Measurements from ENCODE around the gene PRDM11. TPM values are rescaled to one million over a fixed set of nuclear protein-coding genes. Genes with fewer than 3 reads are reported as not detected.

Gene PRDM11
- total and polyA plus RNA-seq, 2 donors from 2014 or later: 2.9 to 22.5 TPM

DNA sequence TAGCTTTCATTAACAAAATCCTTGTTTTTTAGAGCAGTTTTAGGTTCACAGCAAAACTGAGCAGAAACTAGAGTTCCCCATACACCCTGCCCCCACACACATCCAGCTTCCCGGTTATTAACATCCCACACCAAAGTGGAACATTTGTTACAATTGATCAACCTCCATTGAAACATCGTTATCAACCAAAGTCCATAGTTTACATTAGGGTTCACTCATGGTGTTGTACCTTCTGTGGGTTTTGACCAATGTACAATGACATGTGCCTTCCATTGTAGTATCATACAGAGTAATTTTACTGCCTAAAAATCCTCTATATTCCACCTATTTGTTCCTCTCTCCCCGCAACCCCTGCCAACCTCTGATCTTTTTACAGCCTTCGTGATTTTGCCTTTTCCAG lies 28.5 kb downstream of the PRDM11 start:
- Histone ChIP-seq H3K27ac (ENCODE audit: low read depth in 2 of 2, low read length in 2 of 2) (no peak overlapping the region), H3K36me3 (ENCODE audit: control insufficient read depth in 2 of 3, insufficient read depth in 3 of 3, low read length in 3 of 3) (no peaks in the 10 kb centered on the region), H3K9me3 (ENCODE audit: control insufficient read depth in 2 of 3, insufficient read depth in 1 of 3, low read length in 3 of 3) (no peaks in the 10 kb centered on the region), H3K4me3 (ENCODE audit: low read length in 3 of 3) (no peak overlapping the region), H3K27me3 (ENCODE audit: control insufficient read depth, insufficient read depth, low read length) (no peaks in the 10 kb centered on the region), H3K4me1 (ENCODE audit: control insufficient read depth in 2 of 3, insufficient read depth in 2 of 3, low read depth in 1 of 3, low read length in 3 of 3) (peaks cover 0 to 9% (median 3%) of the 10 kb centered on the region in 3 donors), H3K9ac (ENCODE audit: low read length in 3 of 3) (no peak overlapping the region)
- no peak for DNase-seq
- intact Hi-C loops (cut with DNase I): no loop called here
- TF ChIP-seq, protein P1, sequence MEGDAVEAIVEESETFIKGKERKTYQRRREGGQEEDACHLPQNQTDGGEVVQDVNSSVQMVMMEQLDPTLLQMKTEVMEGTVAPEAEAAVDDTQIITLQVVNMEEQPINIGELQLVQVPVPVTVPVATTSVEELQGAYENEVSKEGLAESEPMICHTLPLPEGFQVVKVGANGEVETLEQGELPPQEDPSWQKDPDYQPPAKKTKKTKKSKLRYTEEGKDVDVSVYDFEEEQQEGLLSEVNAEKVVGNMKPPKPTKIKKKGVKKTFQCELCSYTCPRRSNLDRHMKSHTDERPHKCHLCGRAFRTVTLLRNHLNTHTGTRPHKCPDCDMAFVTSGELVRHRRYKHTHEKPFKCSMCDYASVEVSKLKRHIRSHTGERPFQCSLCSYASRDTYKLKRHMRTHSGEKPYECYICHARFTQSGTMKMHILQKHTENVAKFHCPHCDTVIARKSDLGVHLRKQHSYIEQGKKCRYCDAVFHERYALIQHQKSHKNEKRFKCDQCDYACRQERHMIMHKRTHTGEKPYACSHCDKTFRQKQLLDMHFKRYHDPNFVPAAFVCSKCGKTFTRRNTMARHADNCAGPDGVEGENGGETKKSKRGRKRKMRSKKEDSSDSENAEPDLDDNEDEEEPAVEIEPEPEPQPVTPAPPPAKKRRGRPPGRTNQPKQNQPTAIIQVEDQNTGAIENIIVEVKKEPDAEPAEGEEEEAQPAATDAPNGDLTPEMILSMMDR (IDR thresholded peaks at IDR 0.05; ENCODE audit: borderline replicate concordance, extremely low read depth, insufficient read depth): no peak
- FAIRE-seq: no peak

DNA sequence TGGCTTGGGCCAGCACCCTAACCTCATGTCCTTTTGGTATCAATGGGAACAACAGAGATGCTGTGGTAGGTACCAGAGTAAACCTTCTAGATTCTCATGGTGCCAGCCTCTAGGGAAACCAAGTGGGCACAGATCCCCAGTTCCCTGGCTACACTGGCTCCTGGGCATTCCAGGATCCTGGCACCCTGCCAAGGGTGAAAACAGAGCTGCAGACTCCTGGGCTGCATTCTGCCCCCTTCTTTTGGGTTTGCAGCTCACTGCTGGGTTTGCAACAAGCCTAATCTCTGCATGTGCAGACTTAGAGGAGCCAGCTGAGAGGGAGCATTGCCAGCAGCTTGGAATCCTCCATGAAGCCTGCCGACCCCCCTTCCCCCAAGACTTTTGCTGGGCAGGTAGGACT lies 30.6 kb downstream of the PRDM11 start:
- Histone ChIP-seq H3K27ac (ENCODE audit: low read depth in 2 of 2, low read length in 2 of 2) (no peak overlapping the region), H3K9me3 (ENCODE audit: control insufficient read depth in 2 of 3, insufficient read depth in 1 of 3, low read length in 3 of 3) (no peaks in the 10 kb centered on the region), H3K4me3 (ENCODE audit: low read length in 3 of 3) (no peak overlapping the region), H3K4me1 (ENCODE audit: control insufficient read depth in 2 of 3, insufficient read depth in 2 of 3, low read depth in 1 of 3, low read length in 3 of 3) (peaks cover 0 to 16% (median 3%) of the 10 kb centered on the region in 3 donors), H3K27me3 (ENCODE audit: control insufficient read depth, insufficient read depth, low read length) (no peaks in the 10 kb centered on the region), H3K9ac (ENCODE audit: low read length in 3 of 3) (no peak overlapping the region), H3K36me3 (ENCODE audit: control insufficient read depth in 2 of 3, insufficient read depth in 3 of 3, low read length in 3 of 3) (no peaks in the 10 kb centered on the region)
- TF ChIP-seq, protein P1 (IDR thresholded peaks at IDR 0.05; ENCODE audit: borderline replicate concordance, extremely low read depth, insufficient read depth): no peak
- DNase-seq (peak in 1 of 5 donors; percentile 36), FAIRE-seq (no peak)
- intact Hi-C loops (cut with DNase I): no loop called here

DNA sequence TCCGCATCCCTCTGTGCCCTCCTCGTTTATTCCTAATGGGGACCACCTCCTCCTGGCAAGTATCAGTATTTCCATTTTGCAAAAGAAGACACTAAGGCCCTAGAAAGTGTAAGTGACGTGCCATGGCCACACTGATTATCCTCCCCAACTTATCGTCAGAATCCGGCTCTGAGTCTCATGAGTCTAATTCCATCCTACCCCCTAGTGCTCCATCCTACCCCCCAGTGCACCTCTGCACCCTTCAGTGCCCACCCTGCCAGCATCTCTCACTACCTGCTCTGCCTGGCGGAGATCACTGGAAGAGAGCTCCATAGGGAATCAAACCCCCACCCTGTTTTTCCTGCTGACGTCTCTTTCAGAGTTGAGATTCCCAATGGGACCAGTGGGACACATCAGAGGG lies 31.8 kb downstream of the PRDM11 start:
- H3K27me3 ChIP-seq (ENCODE audit: control insufficient read depth, insufficient read depth, low read length): no peaks in the 10 kb centered on the region
- TF ChIP-seq, protein P1 (IDR thresholded peaks at IDR 0.05; ENCODE audit: borderline replicate concordance, extremely low read depth, insufficient read depth): no peak
- H3K36me3 ChIP-seq (ENCODE audit: control insufficient read depth in 2 of 3, insufficient read depth in 3 of 3, low read length in 3 of 3): peaks cover 0 to 3% (median under 1%) of the 10 kb centered on the region in 3 donors
- FAIRE-seq (no peak), DNase-seq (no peak)
- intact Hi-C loops (cut with DNase I): no loop called here
- peaks cover 0 to 16% (median 3%) of the 10 kb centered on the region in 3 donors for H3K4me1 ChIP-seq (ENCODE audit: control insufficient read depth in 2 of 3, insufficient read depth in 2 of 3, low read depth in 1 of 3, low read length in 3 of 3)
- H3K9me3 ChIP-seq (ENCODE audit: control insufficient read depth in 2 of 3, insufficient read depth in 1 of 3, low read length in 3 of 3): no peaks in the 10 kb centered on the region
- no peak overlapping the region for H3K27ac ChIP-seq (ENCODE audit: low read depth in 2 of 2, low read length in 2 of 2)
- no peak overlapping the region for H3K9ac ChIP-seq (ENCODE audit: low read length in 3 of 3)
- H3K4me3 ChIP-seq (ENCODE audit: low read length in 3 of 3): no peak overlapping the region
